Non-pigmented ciliary epithelial cell (primary cell): ENCODE measurements around the gene PEX14.

ENCODE experiments used
- DNase-seq: peaks from one replicate; pipeline ENCODE4 v3.0.0-alpha.2; 2010; ENCODE audit warnings: low read depth

The PEX14 gene

DNA sequence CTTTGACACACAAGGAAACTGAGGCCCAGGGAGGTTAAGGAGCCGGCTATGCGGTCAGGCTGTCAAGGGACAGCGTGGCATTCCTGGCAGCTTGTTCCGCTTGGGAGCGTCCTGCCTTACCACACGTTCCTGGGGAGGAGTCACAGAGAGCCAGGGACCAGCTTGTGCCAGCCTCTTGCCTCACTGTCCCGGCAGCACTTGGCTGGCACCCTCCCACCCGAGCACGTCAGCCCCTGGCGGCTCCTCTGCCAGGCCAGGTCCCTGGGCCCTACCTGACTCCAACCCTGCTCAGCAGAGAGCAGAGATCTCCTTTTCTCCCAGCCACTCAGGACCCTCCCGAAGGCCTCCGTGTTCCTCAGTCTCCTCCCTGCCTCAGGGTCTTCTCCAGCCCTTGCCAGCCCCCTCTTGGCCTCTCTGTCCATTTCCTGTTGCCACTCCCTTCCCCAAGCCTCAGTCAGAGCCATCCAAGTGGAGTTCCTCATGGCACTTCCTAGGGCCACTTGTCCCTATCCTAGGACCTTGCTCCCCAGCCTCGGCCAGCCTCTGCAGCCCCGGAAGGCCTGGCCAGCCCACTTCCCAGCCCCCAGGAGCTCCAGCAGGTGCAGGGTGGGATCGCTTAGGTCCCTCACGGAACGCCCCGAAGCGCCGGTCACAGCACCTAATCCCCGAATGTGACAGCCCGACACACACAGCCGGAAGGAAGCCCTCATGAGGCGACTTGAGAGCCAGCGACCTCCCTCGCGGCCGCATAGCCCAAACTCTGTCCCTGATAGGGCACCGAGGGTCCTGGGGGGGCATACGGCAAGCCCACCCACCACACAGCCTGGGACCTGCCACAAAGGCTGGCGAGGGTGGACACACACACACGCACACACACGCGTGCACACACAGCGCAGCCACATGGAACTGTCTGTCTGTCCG is 191.4 kb downstream of the PEX14 start:
- DNase-seq: no peak

DNA sequence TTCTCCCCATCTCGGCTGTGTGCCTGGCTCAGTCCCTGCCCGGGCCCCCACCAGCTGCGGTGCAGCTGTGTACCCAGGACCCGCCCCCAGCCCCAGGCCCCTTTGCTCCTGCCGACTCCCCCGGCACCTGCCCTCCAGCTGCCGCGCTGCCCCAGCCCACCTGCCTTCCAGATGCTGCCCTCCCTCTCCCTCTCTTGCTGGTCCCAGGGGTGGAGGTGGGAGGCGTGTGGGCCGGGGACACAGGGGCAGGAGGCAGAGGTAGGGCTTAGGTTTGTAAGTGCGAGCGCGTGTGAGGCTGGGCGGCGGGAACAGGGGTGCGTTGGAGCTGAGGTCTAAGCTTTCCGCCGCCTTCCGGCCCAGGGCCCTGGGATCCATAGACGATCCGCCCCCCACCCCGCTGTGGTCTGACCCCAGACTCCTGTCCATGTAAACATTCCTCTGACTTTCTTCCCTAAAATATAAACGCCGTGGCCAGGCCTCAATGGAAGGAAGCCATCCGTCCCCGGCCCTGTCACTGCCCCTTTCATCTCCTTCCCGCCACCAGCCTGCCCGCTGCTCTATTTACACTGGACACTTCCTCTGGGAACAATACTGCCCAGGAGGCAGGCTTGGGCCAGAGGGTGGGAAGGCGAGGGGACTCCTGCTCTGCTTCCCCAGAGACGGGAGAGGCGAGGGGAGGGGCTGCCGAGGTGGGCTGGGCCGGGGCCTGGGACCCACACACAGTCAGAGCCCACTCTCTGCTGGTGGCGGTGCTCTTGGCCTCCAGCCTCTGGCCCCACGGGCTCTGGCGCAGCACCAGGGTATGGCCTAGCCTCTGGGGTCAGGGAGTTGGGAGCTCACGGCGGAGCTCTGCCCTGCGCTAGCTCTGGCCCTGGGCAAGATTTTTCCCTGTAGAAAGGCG is 193.4 kb downstream of the PEX14 start:
- DNase-seq: no peak

DNA sequence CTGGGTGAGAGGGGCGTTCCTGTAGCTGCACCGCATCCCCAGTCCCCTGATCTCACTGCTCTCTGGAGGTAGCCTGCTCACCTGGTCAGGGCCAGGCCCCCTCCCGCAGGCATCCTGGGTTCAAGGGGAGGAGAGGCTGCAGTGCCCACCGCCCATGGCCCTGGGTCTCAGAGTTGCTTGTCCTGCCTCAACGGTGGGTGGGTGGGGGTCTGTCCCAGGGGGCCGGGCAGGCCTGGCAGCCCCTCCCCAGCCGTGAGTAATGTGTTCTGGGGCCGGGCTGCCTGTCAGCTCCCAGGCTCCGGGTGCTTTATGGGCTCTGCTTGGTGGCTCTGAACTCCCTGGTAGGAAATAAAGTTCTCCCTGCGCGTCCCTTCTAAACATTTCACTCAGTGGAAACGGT is 194.8 kb downstream of the PEX14 start:
- DNase-seq: no peak

DNA sequence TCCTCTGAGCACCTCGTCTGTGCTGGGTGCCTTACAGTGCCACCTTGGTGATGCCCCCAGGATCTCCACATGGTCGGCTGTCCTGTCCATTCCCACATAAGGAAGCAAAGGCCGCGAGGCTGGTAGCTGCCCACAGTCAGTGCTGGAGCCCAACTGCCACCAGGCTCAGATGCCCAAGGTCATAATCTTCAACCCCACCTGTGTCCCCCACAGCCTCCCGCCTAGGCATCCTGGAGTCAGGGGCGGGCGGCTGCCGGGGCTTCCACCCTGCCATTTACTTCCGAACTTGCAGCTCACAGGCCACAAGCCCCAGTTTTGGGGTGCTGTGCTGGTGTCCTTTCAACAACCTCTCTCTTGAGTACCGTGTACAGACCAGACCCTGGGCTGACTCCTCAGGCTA is 195.4 kb downstream of the PEX14 start:
- DNase-seq: no peak

DNA sequence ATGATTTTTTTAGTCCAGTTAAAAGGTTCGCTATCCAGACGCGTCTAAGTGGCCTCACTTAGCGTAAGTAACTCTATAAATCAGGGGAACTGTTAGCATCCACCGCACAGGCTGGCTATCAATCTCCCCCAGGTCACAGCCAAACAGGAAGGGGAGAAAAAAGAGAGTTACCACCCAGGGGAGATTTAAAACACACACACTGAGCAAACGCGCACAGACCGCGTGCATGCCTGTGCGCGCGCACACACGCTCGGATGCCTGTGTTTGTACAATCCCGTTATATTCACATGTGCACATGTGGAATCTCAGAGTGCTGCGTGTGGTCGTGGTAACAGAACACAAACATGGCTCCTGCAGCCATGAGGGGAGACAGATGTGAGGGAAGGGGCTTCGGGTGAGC is 196.3 kb downstream of the PEX14 start:
- DNase-seq: no peak

DNA sequence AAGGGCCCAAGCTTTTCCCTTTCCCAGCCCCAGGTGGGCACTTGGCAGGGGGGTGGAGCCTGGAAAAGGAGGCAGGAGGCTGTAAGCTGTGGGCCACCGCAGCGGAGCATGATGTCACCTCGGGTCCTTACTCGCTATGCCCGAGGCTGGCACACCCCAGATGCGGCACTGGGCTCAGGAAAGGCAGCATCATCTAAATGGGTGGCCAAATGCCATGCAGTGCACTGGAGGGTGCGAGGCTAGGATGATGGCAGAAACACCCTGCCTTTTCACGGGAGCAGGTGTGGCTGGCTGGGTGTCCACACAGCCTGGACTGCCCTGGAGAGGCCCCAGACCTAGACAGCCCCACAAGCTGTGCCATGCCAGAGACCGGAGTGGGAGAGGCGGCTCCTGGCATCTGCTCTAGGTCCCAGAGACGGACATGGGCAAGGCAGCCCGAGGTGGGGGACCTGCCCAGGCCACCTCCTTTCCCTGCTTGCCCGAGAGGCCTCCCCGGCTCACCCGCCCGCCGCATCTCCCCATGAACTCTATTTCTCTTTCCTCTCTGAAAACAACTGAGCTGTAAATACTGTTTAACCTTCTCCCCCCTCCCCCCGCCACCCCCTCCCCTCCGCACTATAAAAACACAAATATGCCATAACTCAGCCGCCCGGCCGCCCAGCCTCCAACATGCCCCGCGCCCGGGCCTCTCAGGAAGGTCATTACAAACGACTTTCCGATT is 197.0 kb downstream of the PEX14 start:
- DNase-seq: no peak

DNA sequence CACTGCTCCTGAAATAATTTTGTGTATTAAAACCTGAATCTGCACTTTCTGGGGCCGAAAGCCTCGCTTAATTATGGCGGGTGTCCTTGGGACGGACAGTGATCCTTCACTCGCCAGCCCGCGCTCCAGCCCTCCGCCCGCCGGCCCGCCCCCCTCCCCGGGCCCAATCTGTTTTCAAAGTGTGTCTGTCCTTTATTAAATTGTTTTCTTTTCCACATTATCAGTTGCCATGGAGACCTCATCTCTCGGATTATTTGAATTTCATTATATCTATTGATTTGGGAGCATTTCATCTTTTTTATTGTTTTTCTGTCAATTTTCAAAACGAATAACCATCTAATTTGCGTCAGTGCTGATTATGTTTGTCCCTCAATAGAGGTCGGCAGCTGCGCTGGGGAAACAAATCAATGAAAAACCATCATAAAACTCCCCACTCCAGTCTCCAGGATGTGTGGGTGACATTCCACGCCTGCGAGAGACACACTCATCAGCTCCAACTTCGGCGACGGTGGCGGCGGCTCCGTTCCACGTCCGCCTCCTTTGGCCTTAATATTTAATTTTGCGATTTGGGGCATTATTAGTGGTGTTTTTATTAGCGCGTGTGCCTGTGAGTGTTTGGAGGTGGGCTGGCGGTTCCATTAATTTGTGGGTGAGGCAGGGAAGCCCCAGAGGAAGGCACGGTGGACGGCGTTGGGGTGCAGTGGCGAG is 197.7 kb downstream of the PEX14 start:
- DNase-seq: no peak

DNA sequence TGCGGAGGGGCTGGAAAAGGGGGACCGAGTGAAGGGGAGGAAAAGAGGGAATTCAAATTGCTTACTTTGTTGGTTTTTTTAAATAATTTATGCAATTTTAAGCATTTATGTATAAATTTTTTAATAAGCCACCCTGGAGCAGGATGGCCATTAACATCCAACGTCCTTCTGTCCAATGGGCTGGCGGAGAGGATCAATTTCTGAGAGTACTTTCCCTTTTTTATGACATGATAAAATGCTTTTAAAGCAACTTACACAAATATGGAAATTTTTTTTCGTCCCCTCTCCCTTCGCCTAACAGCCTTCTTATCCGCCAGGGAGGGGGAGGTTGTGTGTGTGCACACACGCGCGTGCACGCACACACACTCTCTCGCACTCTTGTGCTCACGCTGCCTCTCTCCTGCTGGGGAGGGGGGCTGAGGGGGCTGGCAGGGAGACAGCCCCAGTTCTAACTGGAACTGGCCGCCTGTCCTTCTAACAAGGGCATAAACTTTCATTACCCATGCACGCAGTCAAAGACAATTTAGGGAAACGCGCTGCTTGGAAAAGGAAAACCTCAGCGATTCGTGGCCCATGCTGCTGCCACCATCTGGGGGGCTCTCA is 198.5 kb downstream of the PEX14 start:
- DNase-seq: no peak

DNA sequence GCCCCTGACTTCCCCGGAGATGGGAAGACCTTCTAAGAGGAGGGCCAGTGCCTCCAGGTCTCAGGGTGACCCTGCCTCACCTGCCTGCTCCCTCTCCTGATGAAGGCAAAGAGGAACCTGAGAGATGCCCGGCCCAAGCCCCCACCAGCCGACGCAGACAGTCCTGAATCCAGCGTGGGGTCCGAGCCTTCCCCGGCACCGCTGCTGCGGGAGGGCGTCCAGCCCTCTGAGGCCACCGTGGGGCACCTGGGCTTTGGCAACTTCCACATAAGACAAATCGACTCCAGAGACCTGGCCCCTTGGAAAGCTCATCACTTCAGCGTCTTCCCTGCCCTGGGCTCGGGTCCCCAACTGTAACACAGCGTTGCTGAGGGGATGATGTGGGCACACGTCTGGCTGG is 199.5 kb downstream of the PEX14 start:
- DNase-seq: no peak

DNA sequence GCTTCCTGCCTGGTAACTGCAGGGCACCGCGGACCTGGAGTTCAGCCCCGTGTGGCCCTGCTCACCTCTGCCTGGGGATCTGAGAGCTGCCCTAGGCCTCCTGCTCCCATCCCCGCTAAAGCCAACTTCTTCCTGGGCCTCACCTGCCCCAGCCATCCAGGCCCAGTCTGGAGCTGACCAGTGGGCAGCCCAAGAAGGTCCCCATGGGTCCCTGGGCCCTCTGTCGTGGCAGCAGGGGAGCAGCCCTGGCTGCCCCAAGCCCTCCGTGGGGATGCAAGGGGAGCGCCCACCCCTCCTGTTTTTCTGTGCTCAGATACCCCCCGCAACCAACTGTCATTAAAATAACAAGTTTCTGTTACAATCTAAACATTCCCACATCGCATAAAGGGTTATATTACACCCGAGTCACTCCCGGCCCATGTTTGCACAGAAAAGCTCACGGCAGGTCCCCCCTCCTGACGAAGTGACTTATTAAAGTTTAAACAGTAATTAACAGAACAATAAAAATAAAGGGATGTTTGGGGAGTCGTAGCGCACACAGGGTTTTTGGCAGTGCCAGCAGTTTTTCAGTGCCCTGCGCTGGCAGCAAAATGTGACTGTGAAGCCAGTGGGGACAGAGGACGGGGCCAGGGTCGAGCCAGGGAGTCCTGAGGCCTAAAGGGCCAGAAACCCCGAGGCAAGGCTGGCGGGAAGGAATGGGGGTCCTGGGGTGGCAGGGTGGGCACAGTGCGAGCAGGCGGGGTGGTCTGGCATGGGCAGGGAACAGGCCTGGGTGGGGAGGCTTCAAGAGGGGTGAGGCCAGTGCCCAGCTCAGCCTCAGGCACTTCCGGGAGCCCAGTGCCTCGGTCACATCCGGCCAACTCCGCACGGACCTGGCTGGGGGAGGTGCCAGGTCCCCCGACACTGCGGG is 200.2 kb downstream of the PEX14 start:
- no peak for DNase-seq

DNA sequence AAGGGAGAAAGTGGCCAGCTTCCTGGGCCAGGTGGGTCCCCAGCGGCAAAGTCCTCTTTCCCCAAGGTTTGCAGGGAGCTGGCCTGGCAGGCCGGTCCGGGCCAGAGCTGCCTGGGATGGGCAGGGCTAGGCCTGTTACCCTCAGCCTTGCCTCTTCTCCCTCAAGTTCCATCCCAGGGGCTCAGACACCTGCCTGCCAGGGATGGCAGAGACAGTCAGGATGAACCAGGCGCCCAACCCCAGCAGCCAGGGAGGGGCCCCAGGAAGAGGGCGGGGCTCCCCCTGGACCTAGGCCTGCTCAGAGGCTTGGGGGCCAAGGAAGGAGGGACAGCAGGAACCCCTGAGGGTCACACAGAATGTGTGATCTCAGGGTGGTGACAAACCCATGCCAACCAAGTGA is 201.1 kb downstream of the PEX14 start:
- DNase-seq: no peak

DNA sequence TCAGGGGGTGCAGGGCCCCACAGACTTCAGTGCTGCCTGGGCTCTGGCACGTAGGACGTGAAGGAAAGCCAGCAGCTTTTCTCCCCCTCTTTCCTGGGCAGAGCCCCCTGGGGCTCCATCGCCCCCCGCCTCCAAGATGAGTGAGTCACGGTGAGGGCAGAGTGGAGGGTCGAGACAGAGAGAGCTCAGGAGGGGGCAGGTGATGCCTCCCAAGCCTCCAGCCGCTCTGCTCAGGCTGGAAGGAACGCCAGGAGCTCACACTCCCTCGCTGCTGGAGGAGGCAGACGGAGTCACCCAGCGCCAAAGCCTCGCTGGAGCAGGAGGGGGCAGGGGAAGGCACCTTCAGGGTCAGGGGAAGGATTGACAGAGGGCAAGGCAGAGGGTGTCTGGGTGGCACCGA is 202.2 kb downstream of the PEX14 start:
- no peak for DNase-seq

DNA sequence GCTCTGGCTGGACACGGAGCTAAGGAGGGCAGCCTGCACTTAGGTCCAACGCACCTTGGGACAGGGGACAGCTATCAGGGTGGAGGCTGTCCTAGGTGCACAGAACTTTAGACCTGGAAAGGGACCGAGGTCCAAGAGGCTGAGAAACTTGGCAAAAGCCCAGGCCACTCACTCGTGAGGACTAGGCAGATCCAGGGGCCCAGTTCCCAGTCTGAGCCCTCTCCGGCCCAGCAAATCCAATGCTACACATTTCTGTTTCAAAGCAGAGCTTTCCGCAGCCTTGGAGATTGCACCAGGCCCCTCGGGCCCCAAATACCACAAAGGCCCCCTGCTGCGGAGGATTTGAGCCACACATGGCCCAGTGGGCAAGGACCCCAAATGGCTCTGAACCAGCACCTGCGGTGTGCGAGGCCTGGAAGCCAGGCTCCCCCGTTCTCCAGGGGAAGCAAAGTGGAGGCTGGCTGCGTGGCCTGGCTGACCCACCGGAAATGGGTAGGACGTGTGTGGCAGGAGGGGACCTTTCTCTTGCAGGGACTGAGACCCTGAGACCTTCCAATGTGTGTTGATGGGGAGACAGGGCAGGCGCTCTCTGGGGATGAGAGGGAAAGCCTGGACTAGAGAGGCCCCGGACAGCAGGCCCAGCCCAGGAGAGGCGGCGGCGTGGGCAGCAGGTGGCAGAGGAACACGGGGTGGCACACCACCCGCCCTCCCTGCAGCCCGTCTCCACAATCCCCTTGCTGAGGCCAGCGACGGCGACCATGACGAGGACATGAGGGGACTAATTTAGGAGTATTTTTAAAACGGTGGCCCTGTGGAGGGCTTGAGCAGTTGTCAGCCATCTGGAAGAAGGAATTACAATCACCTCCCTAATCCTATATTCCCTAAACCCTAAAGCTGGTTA is 203.0 kb downstream of the PEX14 start:
- DNase-seq: no peak

DNA sequence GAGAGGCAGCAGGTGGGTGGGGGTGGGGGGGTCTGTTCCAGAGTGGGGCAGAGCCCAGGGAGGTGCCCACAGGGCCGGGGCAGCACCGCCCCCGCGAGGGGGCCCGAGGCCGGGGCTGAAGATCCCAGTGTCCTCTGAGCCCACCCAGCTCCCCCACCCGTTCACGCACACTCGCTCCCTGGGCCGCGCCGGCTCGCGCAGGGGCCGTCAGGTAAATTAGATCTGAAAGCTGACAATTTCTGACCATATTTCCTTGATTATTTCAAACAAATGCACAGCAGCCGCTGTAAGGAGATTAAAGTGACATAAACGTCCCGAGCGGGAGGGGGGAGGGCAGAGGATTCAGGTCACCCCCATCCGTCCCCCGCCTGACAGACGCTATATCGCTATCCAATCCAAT is 203.7 kb downstream of the PEX14 start:
- DNase-seq: no peak

DNA sequence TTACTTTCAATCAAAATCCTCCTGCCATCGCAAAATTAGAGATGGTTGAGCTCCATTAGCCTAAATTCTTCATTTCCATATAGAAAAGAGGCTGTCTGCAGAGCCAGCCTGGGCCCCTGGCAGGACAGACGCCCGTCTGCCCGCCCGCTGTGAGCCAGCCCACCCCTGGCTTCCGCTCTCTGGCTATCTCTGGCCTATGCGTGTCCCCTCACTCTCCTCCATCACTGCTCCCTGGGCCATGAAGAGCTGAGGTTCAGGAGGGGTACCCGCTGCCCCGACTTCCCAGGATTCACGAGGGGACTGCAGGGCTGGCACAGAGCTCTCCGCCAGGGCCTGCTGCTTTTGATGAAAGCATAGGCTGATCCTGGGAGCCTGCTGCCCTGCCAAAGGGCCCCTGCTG is 204.1 kb downstream of the PEX14 start:
- DNase-seq: no peak

DNA sequence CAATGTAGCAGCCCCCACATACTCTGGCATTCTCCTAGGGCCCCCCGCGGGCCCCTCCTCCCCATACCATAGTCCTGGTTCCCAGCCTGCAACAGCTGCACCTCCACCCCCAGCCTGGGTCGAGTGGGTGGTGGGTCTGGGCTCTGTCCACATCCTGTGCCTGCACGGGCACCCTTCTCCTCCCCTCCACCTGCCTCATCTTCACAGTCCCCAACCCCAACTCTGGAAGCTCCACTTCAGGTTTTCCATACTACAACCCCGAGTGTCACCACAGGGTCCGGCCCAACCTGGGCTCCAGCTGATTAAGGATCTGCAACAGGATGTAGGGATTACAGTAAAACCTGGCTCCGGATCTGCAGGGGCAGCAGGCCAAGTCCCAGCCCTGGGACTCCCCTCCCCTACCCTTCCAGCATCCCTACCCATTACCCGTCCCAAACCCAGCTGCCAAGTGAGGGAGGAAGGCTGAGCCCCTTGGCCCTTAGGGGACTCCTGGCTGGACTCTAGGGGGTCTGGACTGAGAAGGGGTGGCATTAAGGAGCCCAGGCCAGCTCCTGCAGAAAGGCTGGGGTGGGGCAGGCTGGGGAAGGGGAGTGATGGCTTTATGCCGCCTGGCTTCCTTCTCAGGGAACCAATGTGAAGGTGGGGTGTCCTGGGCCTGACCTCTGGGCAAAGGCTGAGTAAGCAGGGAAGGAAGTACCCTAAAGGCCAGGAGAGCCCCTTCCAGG is 204.9 kb downstream of the PEX14 start:
- DNase-seq: peak; percentile 9
